K562 (cell line): ENCODE measurements around the gene DET1. TPM values are rescaled to one million over a fixed set of nuclear protein-coding genes. Genes with fewer than 3 reads are reported as not detected.
A peak's percentile ranks its signal among the peaks of the same experiment; 100 is the strongest.

Experiments used
- ATF1 ChIP-seq, 2 experiments: fragments of 450-650 bp in 1 of 2; IDR thresholded peaks; 2 replicates each; pipeline ENCODE4 v1.6.1; 2016; ENCODE audit warnings: missing compliant biosample characterization in 1 of 2, missing genetic modification characterization in 1 of 2
- CBFA2T2 ChIP-seq: fragments of 450-650 bp; conservative IDR thresholded peaks from 2 replicates; pipeline ENCODE4 v1.6.1; 2017; ENCODE audit warnings: mild to moderate bottlenecking
- ELF2 ChIP-seq: fragments of 250-450 bp; sonication (Bioruptor Pico); IDR thresholded peaks from 2 replicates; pipeline ENCODE4 v1.5.0; 2021; ENCODE audit warnings: mild to moderate bottlenecking
- ETV5 ChIP-seq: sonication (generic); formaldehyde crosslinking; IDR thresholded peaks from 2 replicates; pipeline ENCODE4 v1.4.0; 2020; ENCODE audit warnings: low read depth, mild to moderate bottlenecking, missing genetic modification reagents
- FOXP1 ChIP-seq: sonication (generic); formaldehyde crosslinking; IDR thresholded peaks from 2 replicates; pipeline ENCODE4 v1.8.0; 2022; ENCODE audit warnings: mild to moderate bottlenecking, missing genetic modification reagents
- HMGN3 ChIP-seq: IDR thresholded peaks from 2 replicates; pipeline ENCODE4 v1.6.1; 2011; ENCODE audit warnings: borderline replicate concordance, low read depth, mild to moderate bottlenecking, mixed read lengths, low read length; ENCODE audit not compliant: insufficient read length; ENCODE audit errors: extremely low read depth
- HNRNPL ChIP-seq: fragments of 200-400 bp; formaldehyde crosslinking; IDR thresholded peaks from 2 replicates; pipeline ENCODE4 v1.6.1; 2017; ENCODE audit warnings: low read depth, mild to moderate bottlenecking, low read length
- LARP7 ChIP-seq: fragments of 450-650 bp; IDR thresholded peaks from 2 replicates; pipeline ENCODE4 v1.6.1; 2016
- MBD2 ChIP-seq: sonication (generic); IDR thresholded peaks from 2 replicates; pipeline ENCODE4 v1.6.1; 2016; ENCODE audit warnings: low read depth, borderline replicate concordance
- MED1 ChIP-seq: sonication (generic); formaldehyde crosslinking; IDR thresholded peaks from 2 replicates; pipeline ENCODE4 v1.8.1; 2023; ENCODE audit warnings: missing genetic modification reagents, borderline replicate concordance
- MYC ChIP-seq, 2 experiments: fragments of 250-450 bp in 1 of 2; sonication (Bioruptor Pico) in 1 of 2; IDR thresholded peaks; 2 replicates each; pipeline versions ENCODE4 v1.5.1 to v1.6.1; 2012 to 2021; ENCODE audit warnings: low read depth in 2 of 2, borderline replicate concordance in 1 of 2, improper control_type of control experiment in 1 of 2, low read length in 1 of 2, mild to moderate bottlenecking in 1 of 2, moderate library complexity in 1 of 2
- MYNN ChIP-seq, 2 experiments: sonication (generic); formaldehyde crosslinking in 1 of 2; IDR thresholded peaks; 2 replicates each; pipeline versions ENCODE4 v1.5.0 to v1.6.1; 2016 to 2020; ENCODE audit warnings: antibody characterized with exemption in 1 of 2, missing genetic modification reagents in 1 of 2
- NBN ChIP-seq: fragments of 450-650 bp; IDR thresholded peaks from 2 replicates; pipeline ENCODE4 v1.6.1; 2016; ENCODE audit warnings: low read depth, mild to moderate bottlenecking
- NFE2L1 ChIP-seq: fragments of 450-650 bp; IDR thresholded peaks from 2 replicates; pipeline ENCODE4 v1.6.1; 2016; ENCODE audit warnings: missing genetic modification characterization, low read depth, mild to moderate bottlenecking, missing compliant biosample characterization, moderate library complexity, borderline replicate concordance
- NONO ChIP-seq, 2 experiments: fragments of 200-400 bp in 1 of 2; fragments of 450-650 bp in 1 of 2; formaldehyde crosslinking in 1 of 2; IDR thresholded peaks; 2 replicates each; pipeline ENCODE4 v1.6.1; 2017; ENCODE audit warnings: low read depth in 2 of 2, mild to moderate bottlenecking in 2 of 2, moderate library complexity in 2 of 2, low read length in 1 of 2
- NR2C2 ChIP-seq, 2 experiments: fragments of 200-800 bp in 1 of 2; sonication (Bioruptor generic) in 1 of 2; sonication (generic) in 1 of 2; formaldehyde crosslinking in 1 of 2; IDR thresholded peaks; 2 replicates each; pipeline versions ENCODE4 v1.6.1 to v1.8.0; 2016 to 2022; ENCODE audit warnings: mild to moderate bottlenecking in 1 of 2, missing compliant biosample characterization in 1 of 2, missing genetic modification characterization in 1 of 2, missing genetic modification reagents in 1 of 2
- PPARD ChIP-seq: fragments of 250-450 bp; sonication (Bioruptor Pico); IDR thresholded peaks from 2 replicates; pipeline ENCODE4 v1.8.0; 2022; ENCODE audit warnings: inconsistent platforms, mild to moderate bottlenecking, moderate library complexity
- SETDB1 ChIP-seq: IDR thresholded peaks from one replicate; pipeline ENCODE4 v1.6.1; 2012; ENCODE audit warnings: low read length, control low read depth, inconsistent platforms
- SIN3B ChIP-seq: fragments of 450-650 bp; IDR thresholded peaks from 2 replicates; pipeline ENCODE4 v1.6.1; 2017; ENCODE audit warnings: low read depth, mild to moderate bottlenecking, moderate library complexity
- TAF1 ChIP-seq: IDR thresholded peaks from 2 replicates; pipeline ENCODE4 v1.6.1; 2011; ENCODE audit warnings: mild to moderate bottlenecking, low read length, moderate library complexity; ENCODE audit not compliant: insufficient read depth, control insufficient read depth, severe bottlenecking; ENCODE audit errors: extremely low read depth
- TBL1XR1 ChIP-seq, 2 experiments: IDR thresholded peaks; 2 replicates each; pipeline ENCODE4 v1.6.1; 2012; ENCODE audit warnings: improper control_type of control experiment in 2 of 2, low read length in 2 of 2, mild to moderate bottlenecking in 1 of 2
- THRAP3 ChIP-seq: fragments of 450-650 bp; IDR thresholded peaks from 2 replicates; pipeline ENCODE4 v1.6.1; 2016; ENCODE audit warnings: mild to moderate bottlenecking, inconsistent platforms, borderline replicate concordance
- ZBTB2 ChIP-seq: fragments of 450-650 bp; IDR thresholded peaks from 2 replicates; pipeline ENCODE4 v1.6.1; 2016; ENCODE audit warnings: antibody characterized with exemption
- ZNF347 ChIP-seq: fragments of 450-650 bp; formaldehyde crosslinking; IDR thresholded peaks from 2 replicates; pipeline ENCODE4 v1.4.0; 2020; ENCODE audit warnings: low read depth, mild to moderate bottlenecking, moderate library complexity
- ZNF57 ChIP-seq: fragments of 450-650 bp; formaldehyde crosslinking; IDR thresholded peaks from 2 replicates; pipeline ENCODE4 v1.4.0; 2020; ENCODE audit warnings: mild to moderate bottlenecking, moderate library complexity
- polyA plus RNA-seq, 8 experiments: library from polyadenylated mRNA; depleted of rRNA in 4 of 8; stranded (reverse) in 5 of 8; unstranded in 3 of 8; fragments of >200 nt; fragmentation: Nextera tagmentation in 2 of 8; fragmentation: Illumina TruSeq in 1 of 8; extraction: Ambion mirVana in 2 of 8; extraction: Trizol in 1 of 8; gene quantifications; 2 replicates each; pipeline versions ENCODE4 v1.2.1 to v1.2.3, GENCODE V29; 2011 to 2014; ENCODE audit warnings: inconsistent platforms in 1 of 8, missing spikeins in 1 of 8
- total RNA-seq, 7 experiments: library from RNA; depleted of rRNA in 6 of 7; stranded (reverse); fragments of >200 nt in 6 of 7; fragmentation: Illumina TruSeq in 2 of 7; extraction: Trizol in 2 of 7; gene quantifications; 2 replicates each; pipeline versions ENCODE4 v1.2.1 to v1.2.3, GENCODE V29; 2011 to 2021; ENCODE audit warnings: low replicate concordance in 1 of 7

DET1 gene
- total and polyA plus RNA-seq, 9 of the 15 experiments (the other 6 are each of a cell fraction or from before 2014, with no cell fraction given), result 4.2 to 8.1 (median 6.0) TPM

DNA sequence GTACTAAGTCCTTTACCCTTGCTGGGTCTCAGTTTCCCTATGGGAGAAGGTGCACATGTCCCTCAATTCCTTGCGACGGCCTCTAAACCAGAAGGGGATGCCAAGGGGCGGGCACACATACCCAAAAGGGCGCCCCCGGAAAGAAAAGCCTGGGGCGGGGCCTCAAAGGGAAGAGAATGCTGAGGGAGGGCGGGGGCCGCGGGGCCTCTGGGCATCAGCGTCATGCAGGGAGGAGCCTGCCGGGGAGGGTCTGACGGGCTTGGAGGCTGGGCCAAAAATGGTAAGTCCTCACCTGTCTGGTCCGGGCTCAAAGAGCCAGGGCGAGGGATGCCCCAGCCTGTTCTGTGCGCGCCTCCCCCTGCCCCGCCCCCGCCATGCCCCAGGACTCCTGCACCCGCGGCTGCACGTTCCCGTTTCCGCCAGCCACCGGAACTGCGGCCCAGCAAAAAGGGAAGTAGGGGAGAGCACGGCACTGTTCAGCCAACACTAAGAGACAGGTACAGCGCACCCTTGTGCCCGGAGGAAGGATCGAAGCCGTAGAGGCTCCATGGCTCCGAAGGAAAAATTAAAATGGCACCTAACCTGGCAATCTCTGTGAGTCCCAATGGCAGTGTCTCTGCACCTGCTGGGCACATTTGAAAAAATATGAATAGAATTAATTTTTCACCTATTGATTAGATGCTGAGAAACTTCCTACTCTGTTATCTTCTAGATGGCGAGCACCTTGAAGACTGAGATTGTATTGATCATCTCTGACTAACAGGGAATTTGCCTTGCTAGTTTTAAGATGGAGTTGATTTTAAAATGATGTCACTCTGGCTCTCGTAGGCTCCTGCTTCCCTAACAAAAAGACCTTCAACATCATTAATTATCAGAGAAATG, at the start of gene DET1 (continued):
- TF ChIP-seq MBD2, result no peak
- TF ChIP-seq HMGN3, result peak; percentile 39
- TF ChIP-seq ZNF57, result no peak
- no peak for TF ChIP-seq NONO (IDR thresholded peaks at IDR 0.05; ENCODE audit: low read depth in 2 of 2, low read length in 1 of 2)
- TF ChIP-seq ZNF347 (CRISPR knock-in tag), result no peak
- TF ChIP-seq ZBTB2, result no peak
- TF ChIP-seq SIN3B, result no peak
- peak; percentile 52; the same call in 1 of the 2 replicates for TF ChIP-seq ETV5 (CRISPR knock-in tag)
- TF ChIP-seq ELF2, result no peak
- TF ChIP-seq FOXP1 (CRISPR knock-in tag), result no peak
- no peak for TF ChIP-seq CBFA2T2
- peak; percentile 93 for TF ChIP-seq MYNN (IDR thresholded peaks at IDR 0.05)
- no peak for TF ChIP-seq MYNN (CRISPR knock-in tag; IDR thresholded peaks at IDR 0.05)
- no peak for TF ChIP-seq TAF1
- TF ChIP-seq TBL1XR1 (IDR thresholded peaks at IDR 0.05; ENCODE audit: low read length in 2 of 2), result no peak
- no peak for TF ChIP-seq ATF1 (CRISPR knock-in tag; IDR thresholded peaks at IDR 0.05)
- TF ChIP-seq ATF1 (tag; IDR thresholded peaks at IDR 0.05), result no peak; the same call in 1 of the 2 replicates
- TF ChIP-seq MED1, result no peak
- TF ChIP-seq LARP7, result no peak
- no peak; the same call in 1 of the 2 replicates for TF ChIP-seq THRAP3
- no peak for TF ChIP-seq NR2C2 (CRISPR knock-in tag; IDR thresholded peaks at IDR 0.05)
- peak; percentile 94 for TF ChIP-seq NR2C2 (tag; IDR thresholded peaks at IDR 0.05)
- 0 out of 2 replicates have a peak, but pooled peaks have one; percentile 49 for TF ChIP-seq HNRNPL
- 0 out of 2 replicates have a peak, but pooled peaks have one; percentile 41 for TF ChIP-seq MYC (IDR thresholded peaks at IDR 0.05; ENCODE audit: low read depth, low read length)
- TF ChIP-seq MYC (CRISPR knock-in tag; IDR thresholded peaks at IDR 0.05; ENCODE audit: borderline replicate concordance, low read depth), result no peak
- TF ChIP-seq NBN, result no peak
- TF ChIP-seq NFE2L1, result no peak
- TF ChIP-seq PPARD (CRISPR knock-in tag), result no peak
- TF ChIP-seq SETDB1, result no peak
